OCI-LY7 (cell line): Measurements from ENCODE around the gene HRAS. TPM values are rescaled to one million over a fixed set of nuclear protein-coding genes. Genes with fewer than 3 reads are reported as not detected.

Experiments used
- BruUV-seq: library from RNA; stranded (reverse); fragments of 400-500 nt; replicated peaks from 2 replicates; lab custom pipeline; 2021; lab: Mats Ljungman, UMichigan
- CTCF ChIA-PET: fragments of 300-600 bp; sonication (Branson Sonifier 250); formaldehyde crosslinking; loops from one replicate; lab custom pipeline; 2022; ENCODE audit warnings: antibody characterized with exemption; ENCODE audit not compliant: unreplicated experiment; lab: Charles Lee
- POLR2A ChIA-PET: fragments of 300-600 bp; sonication (Branson Sonifier 250); formaldehyde crosslinking; loops from one replicate; lab custom pipeline; 2022; ENCODE audit warnings: antibody characterized with exemption; lab: Charles Lee
- DNase-seq: peaks from one replicate; pipeline ENCODE4 v3.0.0-alpha.2; 2015; ENCODE audit warnings: low spot score
- H2AFZ ChIP-seq: fragments of 200-600 bp; sonication (generic), shearing (Covaris generic); 2 replicates; pipeline ENCODE4 v1.6.1; 2014; ENCODE audit warnings: mild to moderate bottlenecking, antibody characterized with exemption, low read length, moderate library complexity
- H3K27ac ChIP-seq: fragments of 200-600 bp; sonication (generic); 2 replicates; pipeline ENCODE4 v1.5.1; 2014; ENCODE audit warnings: mixed run types, low read depth, mild to moderate bottlenecking, moderate library complexity, low read length, inconsistent platforms; ENCODE audit not compliant: poor library complexity, severe bottlenecking
- H3K36me3 ChIP-seq: fragments of 200-600 bp; sonication (generic); 2 replicates; pipeline ENCODE4 v1.6.1; 2014; ENCODE audit warnings: mild to moderate bottlenecking, antibody characterized with exemption, low read length, moderate library complexity, mixed read lengths; ENCODE audit not compliant: insufficient read depth
- H3K4me1 ChIP-seq: fragments of 200-600 bp; sonication (generic); 2 replicates; pipeline ENCODE4 v1.5.1; 2014; ENCODE audit warnings: mild to moderate bottlenecking, low read length; ENCODE audit not compliant: insufficient read depth, poor library complexity, severe bottlenecking
- H3K4me2 ChIP-seq: fragments of 200-600 bp; sonication (generic); 2 replicates; pipeline ENCODE4 v1.6.1; 2014; ENCODE audit warnings: mild to moderate bottlenecking, low read length
- H3K4me3 ChIP-seq: fragments of 200-600 bp; sonication (generic); 2 replicates; pipeline ENCODE4 v1.5.1; 2014; ENCODE audit warnings: mild to moderate bottlenecking, low read depth, low read length; ENCODE audit not compliant: poor library complexity, severe bottlenecking
- H3K79me2 ChIP-seq: fragments of 200-600 bp; sonication (generic); 2 replicates; pipeline ENCODE4 v1.6.1; 2016; ENCODE audit warnings: low read depth, mild to moderate bottlenecking, low read length, moderate library complexity, mixed read lengths; ENCODE audit not compliant: insufficient read depth
- H3K9me2 ChIP-seq: fragments of 200-600 bp; sonication (generic); 2 replicates; pipeline ENCODE4 v1.6.1; 2016; ENCODE audit warnings: mild to moderate bottlenecking, low read length, mixed read lengths; ENCODE audit not compliant: insufficient read depth
- H3K9me3 ChIP-seq: fragments of 200-600 bp; sonication (generic); 2 replicates; pipeline ENCODE4 v1.6.1; 2014; ENCODE audit warnings: mild to moderate bottlenecking, mixed run types, low read length, mixed read lengths
- H4K20me1 ChIP-seq: fragments of 200-600 bp; sonication (generic); 2 replicates; pipeline ENCODE4 v1.6.1; 2014; ENCODE audit warnings: mild to moderate bottlenecking, antibody characterized with exemption, low read length, moderate library complexity, mixed read lengths; ENCODE audit not compliant: insufficient read depth
- CTCF ChIP-seq: fragments of 200-600 bp; sonication (generic); conservative IDR thresholded peaks from 2 replicates; pipeline ENCODE4 v1.5.1; 2014; ENCODE audit warnings: mild to moderate bottlenecking, antibody characterized with exemption, low read length, moderate library complexity, mixed read lengths
- EZH2phosphoT487 ChIP-seq: fragments of 200-600 bp; sonication (generic); IDR thresholded peaks from 2 replicates; pipeline ENCODE4 v1.6.1; 2018; ENCODE audit warnings: low read depth, borderline replicate concordance, mild to moderate bottlenecking, mixed run types, antibody characterized with exemption, low read length, moderate library complexity, mixed read lengths
- intact Hi-C: fragments of 100-400 bp; cut with micrococcal nuclease; formaldehyde crosslinking; loops from one replicate; pipeline ENCODE4 v1.10.0; 2022; ENCODE audit not compliant: unreplicated experiment
- total RNA-seq, 2 experiments: library from RNA; depleted of rRNA in 1 of 2; stranded (reverse); fragments of >200 nt in 1 of 2; shearing (Covaris generic) in 1 of 2; gene quantifications; 2 replicates each; pipeline ENCODE4 v1.2.3, GENCODE V29; 2014 to 2022

Gene HRAS
- total RNA-seq, 2 experiments from 2014 or later: 46.9 to 53.0 TPM

GRCh38 chr11:561148-562003 lies 26.0 kb upstream of the HRAS start:
- POLR2A ChIA-PET: interaction anchor here (0.5 to 1.0 kb wide), 2 partner anchors 14 to 206 kb away, joined by 3 read pairs; no protein-coding TSS in a partner anchor
- DNase-seq: no peak
- no TSS peak for BruUV-seq
- CTCF ChIA-PET: interaction anchor here (0.5 kb wide), 1 partner anchor 161 kb away, joined by 4 read pairs; no protein-coding TSS in a partner anchor
- Histone ChIP-seq H3K36me3 (no peaks in the 10 kb centered on the region), H3K4me3 (peak overlapping the region; percentile 86), H3K4me2 (peak overlapping the region; percentile 97), H3K4me1 (peaks cover 21% of the 10 kb centered on the region), H4K20me1 (no peaks in the 10 kb centered on the region), H3K79me2 (no peaks in the 10 kb centered on the region), H3K9me2 (no peaks in the 10 kb centered on the region), H3K27ac (no peak overlapping the region), H3K9me3 (no peaks in the 10 kb centered on the region), H2AFZ (peak overlapping the region; percentile 35; the same call in 1 of the 2 replicates)
- TF ChIP-seq CTCF: no peak
- TF ChIP-seq EZH2phosphoT487: no peak
- intact Hi-C loops: loop anchor here (1.0 kb wide), 1 partner anchor 18 kb away; no protein-coding TSS in a partner anchor

GRCh38 chr11:560305-561147 lies 25.1 kb upstream of the HRAS start, which contains the start of the genes LMNTD2 and RASSF7:
TSS of gene LMNTD2 (minus strand) at chr11:560738. CDS start at chr11:560716, 22 bp downstream.
TSS of gene RASSF7 (plus strand) at chr11:560970. CDS start at chr11:561769, 799 bp downstream.
- POLR2A ChIA-PET: interaction anchor here (0.9 to 1.1 kb wide), 2 partner anchors 15 to 41 kb away, joined by 4 to 5 read pairs; partner anchors contain the start of gene PHRF1
- DNase-seq: peak; percentile 97
- Histone ChIP-seq H3K9me2 (no peaks in the 10 kb centered on the region), H3K79me2 (no peaks in the 10 kb centered on the region), H3K27ac (no peak within 1 kb of the TSS), H4K20me1 (no peaks in the 10 kb centered on the region), H3K4me3 (peak within 1 kb of the TSS; percentile 86), H3K36me3 (no peaks in the 10 kb centered on the region), H3K4me2 (peak within 1 kb of the TSS; percentile 97), H2AFZ (peak within 1 kb of the TSS; percentile 35; the same call in 1 of the 2 replicates), H3K9me3 (no peaks in the 10 kb centered on the region), H3K4me1 (peaks cover 28% of the 10 kb centered on the region)
- TF ChIP-seq EZH2phosphoT487 (no peak), CTCF (no peak)
- intact Hi-C loops: loop anchor here (1.0 kb wide), 1 partner anchor 19 kb away; no protein-coding TSS in a partner anchor
- CTCF ChIA-PET: no interaction called here
- no TSS peak for BruUV-seq
